HepG2 (cell line): Measurements from ENCODE around the gene HOXC10. TPM values are rescaled to one million over a fixed set of nuclear protein-coding genes. Genes with fewer than 3 reads are reported as not detected.

Experiments
- CBX5 ChIP-seq: sonication (generic); formaldehyde crosslinking; IDR thresholded peaks from 2 replicates; pipeline ENCODE4 v1.4.0; 2020; ENCODE audit warnings: missing genetic modification reagents, borderline replicate concordance
- ISL2 ChIP-seq: sonication (generic); formaldehyde crosslinking; IDR thresholded peaks from 2 replicates; pipeline ENCODE4 v1.5.0; 2020; ENCODE audit warnings: missing genetic modification reagents
- KDM2A ChIP-seq: sonication (generic); formaldehyde crosslinking; IDR thresholded peaks from 2 replicates; pipeline ENCODE4 v1.4.0; 2020; ENCODE audit warnings: low read depth, missing genetic modification reagents, borderline replicate concordance
- KMT2A ChIP-seq: sonication (generic); formaldehyde crosslinking; IDR thresholded peaks from 2 replicates; pipeline ENCODE4 v1.4.0; 2020; ENCODE audit warnings: missing genetic modification reagents
- PHF21A ChIP-seq: sonication (generic); formaldehyde crosslinking; IDR thresholded peaks from 2 replicates; pipeline ENCODE4 v1.5.0; 2020; ENCODE audit warnings: mild to moderate bottlenecking, missing genetic modification reagents
- ZBTB26 ChIP-seq: IDR thresholded peaks from 2 replicates; pipeline ENCODE4 v1.6.1; 2016; ENCODE audit warnings: missing compliant biosample characterization, missing genetic modification reagents, borderline replicate concordance
- ZBTB33 ChIP-seq: sonication (generic); formaldehyde crosslinking; IDR thresholded peaks from 2 replicates; pipeline ENCODE4 v1.4.0; 2020; ENCODE audit warnings: missing genetic modification reagents
- ZFX ChIP-seq: sonication (generic); formaldehyde crosslinking; IDR thresholded peaks from 2 replicates; pipeline ENCODE4 v1.4.0; 2020; ENCODE audit warnings: mild to moderate bottlenecking, low read depth, missing genetic modification reagents, moderate library complexity
- ZNF282 ChIP-seq: fragments of 450-650 bp; IDR thresholded peaks from 2 replicates; pipeline ENCODE4 v1.6.1; 2018; ENCODE audit not compliant: partially characterized antibody
- ZNF331 ChIP-seq: sonication (generic); formaldehyde crosslinking; IDR thresholded peaks from 2 replicates; pipeline ENCODE4 v1.4.0; 2020; ENCODE audit warnings: missing genetic modification reagents
- ZNF501 ChIP-seq: sonication (generic); formaldehyde crosslinking; IDR thresholded peaks from 2 replicates; pipeline ENCODE4 v1.5.1; 2020; ENCODE audit warnings: mild to moderate bottlenecking, moderate library complexity, missing genetic modification reagents
- ZNF780A ChIP-seq: sonication (generic); formaldehyde crosslinking; IDR thresholded peaks from 2 replicates; pipeline ENCODE4 v1.8.0; 2022; ENCODE audit warnings: mild to moderate bottlenecking, missing genetic modification reagents, moderate library complexity
- polyA plus RNA-seq, 8 experiments: library from polyadenylated mRNA; depleted of rRNA in 3 of 8; stranded (reverse) in 7 of 8; unstranded in 1 of 8; fragments of >200 nt; fragmentation: Illumina TruSeq in 4 of 8; extraction: Trizol in 4 of 8; gene quantifications; 2 replicates each; pipeline versions ENCODE4 v1.2.1 to v1.2.3, GENCODE V29; 2011 to 2016; ENCODE audit warnings: low read depth in 4 of 8, missing spikeins in 1 of 8, mixed read lengths in 1 of 8; ENCODE audit not compliant: insufficient read depth in 1 of 8
- total RNA-seq, 5 experiments: library from RNA; depleted of rRNA; stranded (reverse); fragments of >200 nt; fragmentation: Illumina TruSeq; extraction: Trizol; gene quantifications; 2 replicates each; pipeline ENCODE4 v1.2.3, GENCODE V29; 2016; ENCODE audit warnings: low read depth in 1 of 5
- TF ChIP-seq, protein P1 (sequence below): sonication (generic); formaldehyde crosslinking; IDR thresholded peaks from 2 replicates; pipeline ENCODE4 v1.5.1; 2020; ENCODE audit warnings: mild to moderate bottlenecking, missing genetic modification reagents, moderate library complexity
- TF ChIP-seq, protein P2 (sequence below): sonication (generic); formaldehyde crosslinking; IDR thresholded peaks from 2 replicates; pipeline ENCODE4 v1.4.0; 2020; ENCODE audit warnings: missing genetic modification reagents
- TF ChIP-seq, protein P3 (sequence below): sonication (generic); formaldehyde crosslinking; IDR thresholded peaks from 2 replicates; pipeline ENCODE4 v1.5.1; 2020; ENCODE audit warnings: mild to moderate bottlenecking, moderate library complexity, missing genetic modification reagents
- TF ChIP-seq, protein P4 (sequence below): IDR thresholded peaks from 2 replicates; pipeline ENCODE4 v1.6.1; 2016; ENCODE audit warnings: low read depth, borderline replicate concordance

The HOXC10 gene
- total and polyA plus RNA-seq, 2 of the 13 experiments (the other 11 are each of a cell fraction or from before 2014, with no cell fraction given) = not detected

DNA sequence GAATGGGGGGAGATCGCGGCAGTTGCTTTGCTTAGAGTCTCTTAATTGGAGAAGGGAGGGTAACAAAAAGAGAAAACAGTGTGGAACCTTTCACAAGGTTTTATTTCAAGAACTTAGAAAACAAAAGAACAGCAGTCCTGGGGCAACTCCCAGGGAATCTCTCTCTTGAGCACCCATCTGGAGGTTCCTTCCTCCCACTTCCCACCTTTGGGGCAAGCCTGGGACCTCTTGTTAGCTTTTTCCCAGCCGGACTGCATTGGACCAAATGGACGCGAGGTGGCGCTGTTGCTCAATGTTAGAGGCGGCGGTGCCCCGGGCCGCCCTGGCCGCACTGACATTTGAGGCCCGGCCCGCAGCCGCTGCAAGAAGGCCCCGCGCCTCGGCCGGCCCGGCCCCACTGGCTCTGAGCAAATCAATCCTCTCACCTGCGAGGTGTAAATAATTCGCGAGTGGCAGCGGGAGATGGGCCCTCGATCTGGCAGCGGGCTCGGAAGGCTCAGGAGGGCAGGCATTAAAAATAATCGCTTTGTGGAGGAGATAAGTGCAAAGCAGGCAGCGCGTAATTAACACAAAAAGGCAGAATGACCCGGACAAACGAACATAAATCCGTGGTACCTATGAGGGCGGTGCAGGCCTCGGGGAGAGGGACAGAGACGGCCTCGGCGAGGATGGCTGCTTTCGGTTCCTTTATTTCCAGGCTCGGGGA, 21.1 kb downstream of the HOXC10 start (continued):
- TF ChIP-seq, protein P1, sequence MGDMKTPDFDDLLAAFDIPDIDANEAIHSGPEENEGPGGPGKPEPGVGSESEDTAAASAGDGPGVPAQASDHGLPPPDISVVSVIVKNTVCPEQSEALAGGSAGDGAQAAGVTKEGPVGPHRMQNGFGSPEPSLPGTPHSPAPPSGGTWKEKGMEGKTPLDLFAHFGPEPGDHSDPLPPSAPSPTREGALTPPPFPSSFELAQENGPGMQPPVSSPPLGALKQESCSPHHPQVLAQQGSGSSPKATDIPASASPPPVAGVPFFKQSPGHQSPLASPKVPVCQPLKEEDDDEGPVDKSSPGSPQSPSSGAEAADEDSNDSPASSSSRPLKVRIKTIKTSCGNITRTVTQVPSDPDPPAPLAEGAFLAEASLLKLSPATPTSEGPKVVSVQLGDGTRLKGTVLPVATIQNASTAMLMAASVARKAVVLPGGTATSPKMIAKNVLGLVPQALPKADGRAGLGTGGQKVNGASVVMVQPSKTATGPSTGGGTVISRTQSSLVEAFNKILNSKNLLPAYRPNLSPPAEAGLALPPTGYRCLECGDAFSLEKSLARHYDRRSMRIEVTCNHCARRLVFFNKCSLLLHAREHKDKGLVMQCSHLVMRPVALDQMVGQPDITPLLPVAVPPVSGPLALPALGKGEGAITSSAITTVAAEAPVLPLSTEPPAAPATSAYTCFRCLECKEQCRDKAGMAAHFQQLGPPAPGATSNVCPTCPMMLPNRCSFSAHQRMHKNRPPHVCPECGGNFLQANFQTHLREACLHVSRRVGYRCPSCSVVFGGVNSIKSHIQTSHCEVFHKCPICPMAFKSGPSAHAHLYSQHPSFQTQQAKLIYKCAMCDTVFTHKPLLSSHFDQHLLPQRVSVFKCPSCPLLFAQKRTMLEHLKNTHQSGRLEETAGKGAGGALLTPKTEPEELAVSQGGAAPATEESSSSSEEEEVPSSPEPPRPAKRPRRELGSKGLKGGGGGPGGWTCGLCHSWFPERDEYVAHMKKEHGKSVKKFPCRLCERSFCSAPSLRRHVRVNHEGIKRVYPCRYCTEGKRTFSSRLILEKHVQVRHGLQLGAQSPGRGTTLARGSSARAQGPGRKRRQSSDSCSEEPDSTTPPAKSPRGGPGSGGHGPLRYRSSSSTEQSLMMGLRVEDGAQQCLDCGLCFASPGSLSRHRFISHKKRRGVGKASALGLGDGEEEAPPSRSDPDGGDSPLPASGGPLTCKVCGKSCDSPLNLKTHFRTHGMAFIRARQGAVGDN (CRISPR knock-in tag) = peak; percentile 44
- TF ChIP-seq ISL2 (CRISPR knock-in tag) (0 out of 2 replicates have a peak, but pooled peaks have one; percentile 23), ZFX (peak; percentile 43; the same call in 1 of the 2 replicates), KDM2A (CRISPR knock-in tag) (peak; percentile 70; the same call in 1 of the 2 replicates), ZBTB33 (CRISPR knock-in tag) (0 out of 2 replicates have a peak, but pooled peaks have one; percentile 20), ZNF780A (CRISPR knock-in tag) (no peak), ZNF282 (no peak), ZNF331 (CRISPR knock-in tag) (no peak), CBX5 (CRISPR knock-in tag) (no peak), ZBTB26 (CRISPR knock-in tag) (peak; percentile 31; the same call in 1 of the 2 replicates), PHF21A (peak; percentile 26; the same call in 1 of the 2 replicates), ZNF501 (CRISPR knock-in tag) (peak; percentile 54; the same call in 1 of the 2 replicates), KMT2A (CRISPR knock-in tag) (no peak)
- TF ChIP-seq, protein P2, sequence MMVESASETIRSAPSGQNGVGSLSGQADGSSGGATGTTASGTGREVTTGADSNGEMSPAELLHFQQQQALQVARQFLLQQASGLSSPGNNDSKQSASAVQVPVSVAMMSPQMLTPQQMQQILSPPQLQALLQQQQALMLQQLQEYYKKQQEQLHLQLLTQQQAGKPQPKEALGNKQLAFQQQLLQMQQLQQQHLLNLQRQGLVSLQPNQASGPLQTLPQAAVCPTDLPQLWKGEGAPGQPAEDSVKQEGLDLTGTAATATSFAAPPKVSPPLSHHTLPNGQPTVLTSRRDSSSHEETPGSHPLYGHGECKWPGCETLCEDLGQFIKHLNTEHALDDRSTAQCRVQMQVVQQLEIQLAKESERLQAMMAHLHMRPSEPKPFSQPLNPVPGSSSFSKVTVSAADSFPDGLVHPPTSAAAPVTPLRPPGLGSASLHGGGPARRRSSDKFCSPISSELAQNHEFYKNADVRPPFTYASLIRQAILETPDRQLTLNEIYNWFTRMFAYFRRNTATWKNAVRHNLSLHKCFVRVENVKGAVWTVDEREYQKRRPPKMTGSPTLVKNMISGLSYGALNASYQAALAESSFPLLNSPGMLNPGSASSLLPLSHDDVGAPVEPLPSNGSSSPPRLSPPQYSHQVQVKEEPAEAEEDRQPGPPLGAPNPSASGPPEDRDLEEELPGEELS (CRISPR knock-in tag) = 0 out of 2 replicates have a peak, but pooled peaks have one; percentile 10
- TF ChIP-seq, protein P3, sequence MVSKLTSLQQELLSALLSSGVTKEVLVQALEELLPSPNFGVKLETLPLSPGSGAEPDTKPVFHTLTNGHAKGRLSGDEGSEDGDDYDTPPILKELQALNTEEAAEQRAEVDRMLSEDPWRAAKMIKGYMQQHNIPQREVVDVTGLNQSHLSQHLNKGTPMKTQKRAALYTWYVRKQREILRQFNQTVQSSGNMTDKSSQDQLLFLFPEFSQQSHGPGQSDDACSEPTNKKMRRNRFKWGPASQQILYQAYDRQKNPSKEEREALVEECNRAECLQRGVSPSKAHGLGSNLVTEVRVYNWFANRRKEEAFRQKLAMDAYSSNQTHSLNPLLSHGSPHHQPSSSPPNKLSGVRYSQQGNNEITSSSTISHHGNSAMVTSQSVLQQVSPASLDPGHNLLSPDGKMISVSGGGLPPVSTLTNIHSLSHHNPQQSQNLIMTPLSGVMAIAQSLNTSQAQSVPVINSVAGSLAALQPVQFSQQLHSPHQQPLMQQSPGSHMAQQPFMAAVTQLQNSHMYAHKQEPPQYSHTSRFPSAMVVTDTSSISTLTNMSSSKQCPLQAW (CRISPR knock-in tag) = peak; percentile 48; the same call in 1 of the 2 replicates
- TF ChIP-seq, protein P4, sequence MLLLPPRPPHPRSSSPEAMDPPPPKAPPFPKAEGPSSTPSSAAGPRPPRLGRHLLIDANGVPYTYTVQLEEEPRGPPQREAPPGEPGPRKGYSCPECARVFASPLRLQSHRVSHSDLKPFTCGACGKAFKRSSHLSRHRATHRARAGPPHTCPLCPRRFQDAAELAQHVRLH = 0 out of 2 replicates have a peak, but pooled peaks have one; percentile 21
